Fibroblast of lung (primary cell): ENCODE data around the gene UNC45A.

Experiments used
- EZH2 ChIP-seq: IDR thresholded peaks from 2 replicates; pipeline ENCODE4 v1.5.1; 2012; ENCODE audit warnings: low read length, control low read depth, mild to moderate bottlenecking; ENCODE audit errors: missing control alignments
- TF ChIP-seq, protein P1 (sequence below), 2 donors: IDR thresholded peaks in 1 of 2; conservative IDR thresholded peaks in 1 of 2; 1 replicate in 1 of 2; 2 replicates in 1 of 2; pipeline ENCODE4 v1.5.1; 2011 to 2012; ENCODE audit warnings: low read length in 2 of 2, control low read depth in 1 of 2, inconsistent platforms in 1 of 2, low read depth in 1 of 2, mild to moderate bottlenecking in 1 of 2

DNA sequence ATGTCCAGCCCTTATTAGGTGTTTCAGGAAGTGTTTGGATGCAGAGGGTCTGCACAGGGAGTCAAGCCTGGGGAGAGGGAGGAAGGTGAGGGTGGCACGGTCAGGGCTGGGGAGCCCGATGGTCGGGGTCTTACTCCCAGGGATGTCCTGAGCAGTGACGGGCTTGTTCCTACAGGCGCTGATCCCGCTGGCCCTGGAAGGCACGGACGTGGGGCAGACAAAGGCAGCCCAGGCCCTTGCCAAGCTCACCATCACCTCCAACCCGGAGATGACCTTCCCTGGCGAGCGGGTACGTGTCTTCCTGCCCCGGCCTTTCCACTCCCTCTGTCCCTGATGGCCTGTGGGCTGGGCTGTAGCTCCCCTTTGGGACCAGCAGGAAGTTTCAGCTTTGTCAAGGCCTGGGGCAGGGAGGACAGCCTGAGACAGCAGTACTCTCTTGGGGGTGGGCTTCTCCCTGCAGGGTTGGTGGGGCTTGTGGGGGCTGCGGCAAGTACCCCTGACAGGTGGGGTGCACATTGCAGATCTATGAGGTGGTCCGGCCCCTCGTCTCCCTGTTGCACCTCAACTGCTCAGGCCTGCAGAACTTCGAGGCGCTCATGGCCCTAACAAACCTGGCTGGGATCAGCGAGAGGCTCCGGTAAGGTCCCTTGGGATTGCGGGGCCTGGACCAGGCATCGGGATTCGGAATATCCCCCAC is 15.0 kb downstream of the UNC45A start:
- TF ChIP-seq, protein P1, sequence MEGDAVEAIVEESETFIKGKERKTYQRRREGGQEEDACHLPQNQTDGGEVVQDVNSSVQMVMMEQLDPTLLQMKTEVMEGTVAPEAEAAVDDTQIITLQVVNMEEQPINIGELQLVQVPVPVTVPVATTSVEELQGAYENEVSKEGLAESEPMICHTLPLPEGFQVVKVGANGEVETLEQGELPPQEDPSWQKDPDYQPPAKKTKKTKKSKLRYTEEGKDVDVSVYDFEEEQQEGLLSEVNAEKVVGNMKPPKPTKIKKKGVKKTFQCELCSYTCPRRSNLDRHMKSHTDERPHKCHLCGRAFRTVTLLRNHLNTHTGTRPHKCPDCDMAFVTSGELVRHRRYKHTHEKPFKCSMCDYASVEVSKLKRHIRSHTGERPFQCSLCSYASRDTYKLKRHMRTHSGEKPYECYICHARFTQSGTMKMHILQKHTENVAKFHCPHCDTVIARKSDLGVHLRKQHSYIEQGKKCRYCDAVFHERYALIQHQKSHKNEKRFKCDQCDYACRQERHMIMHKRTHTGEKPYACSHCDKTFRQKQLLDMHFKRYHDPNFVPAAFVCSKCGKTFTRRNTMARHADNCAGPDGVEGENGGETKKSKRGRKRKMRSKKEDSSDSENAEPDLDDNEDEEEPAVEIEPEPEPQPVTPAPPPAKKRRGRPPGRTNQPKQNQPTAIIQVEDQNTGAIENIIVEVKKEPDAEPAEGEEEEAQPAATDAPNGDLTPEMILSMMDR (conservative IDR thresholded peaks at IDR 0.05 in 1 of 2, IDR thresholded peaks at IDR 0.05 in 1 of 2; ENCODE audit: low read depth in 1 of 2, low read length in 2 of 2) = no peak
- TF ChIP-seq EZH2 = no peak
